ENCODE measurements around the gene GRIFIN.
A peak's percentile ranks its signal among the peaks of the same experiment; 100 is the strongest.
"Not testable (repeated sequence)": the region's sequence is repeated elsewhere in the genome, so short reads cannot be mapped to it uniquely, and the experiment has no call there.

Gene GRIFIN

GRCh38 chr7:2478399-2478785 lies 2.2 kb upstream of the GRIFIN start:
- peak; percentile 28 for DNase-seq (ENCODE audit: low spot score)

GRCh38 chr7:2477447-2478398 lies 1.5 kb upstream of the GRIFIN start:
- peak; percentile 48 for DNase-seq (ENCODE audit: low spot score)

GRCh38 chr7:2476776-2477446 lies 713 bp upstream of the GRIFIN start:
- no peak for DNase-seq (ENCODE audit: low spot score)

GRCh38 chr7:2475678-2476015 lies 551 bp downstream of the GRIFIN start:
- DNase-seq (ENCODE audit: low spot score), result no peak

- DNase-seq (ENCODE audit: low spot score), result no peak
Observed at GRCh38 chr7:2474813-2475677, 1.2 kb downstream of the GRIFIN start.

GRCh38 chr7:2474224-2474623 lies 2.0 kb downstream of the GRIFIN start:
- DNase-seq (ENCODE audit: low spot score), result no peak

GRCh38 chr7:2473496-2474180 lies 2.6 kb downstream of the GRIFIN start:
- DNase-seq (ENCODE audit: low spot score), result no peak

GRCh38 chr7:2472739-2473138 lies 3.5 kb downstream of the GRIFIN start:
- no peak for DNase-seq (ENCODE audit: low spot score)

GRCh38 chr7:2471396-2471795 lies 4.8 kb downstream of the GRIFIN start:
- DNase-seq (ENCODE audit: low spot score), result no peak

GRCh38 chr7:2471022-2471329 lies 5.2 kb downstream of the GRIFIN start:
- no peak for DNase-seq (ENCODE audit: low spot score)

- DNase-seq (ENCODE audit: low spot score), result no peak
Observed at GRCh38 chr7:2470204-2471021, 5.8 kb downstream of the GRIFIN start.

- not testable (repeated sequence) for DNase-seq (ENCODE audit: low spot score)
Observed at GRCh38 chr7:2469460-2470203, 6.6 kb downstream of the GRIFIN start.

- DNase-seq (ENCODE audit: low spot score), result no peak
Observed at GRCh38 chr7:2468227-2468626, 8.0 kb downstream of the GRIFIN start.

- DNase-seq (ENCODE audit: low spot score), result no peak
Observed at GRCh38 chr7:2466675-2467074, 9.5 kb downstream of the GRIFIN start.

GRCh38 chr7:2465928-2466327 lies 10.3 kb downstream of the GRIFIN start:
- DNase-seq (ENCODE audit: low spot score), result peak; percentile 81

- no peak for DNase-seq (ENCODE audit: low spot score)
Observed at GRCh38 chr7:2462731-2463130, 13.5 kb downstream of the GRIFIN start.

- DNase-seq (ENCODE audit: low spot score), result no peak
Observed at GRCh38 chr7:2461268-2462026, 14.8 kb downstream of the GRIFIN start.

- peak; percentile 51 for DNase-seq (ENCODE audit: low spot score)
Observed at GRCh38 chr7:2460641-2461040, 15.6 kb downstream of the GRIFIN start.

GRCh38 chr7:2460188-2460587 lies 16.0 kb downstream of the GRIFIN start:
- peak; percentile 58 for DNase-seq (ENCODE audit: low spot score)

- DNase-seq (ENCODE audit: low spot score), result no peak
Observed at GRCh38 chr7:2459674-2460073, 16.5 kb downstream of the GRIFIN start.

Data from pons (tissue), 1 donor.